ENCODE measurements around the gene ABAT. TPM values are rescaled to one million over a fixed set of nuclear protein-coding genes. Genes with fewer than 3 reads are reported as not detected.

Gene ABAT
- total and polyA plus RNA-seq, 4 donors: 88.3 to 286 (median 191) TPM

DNA sequence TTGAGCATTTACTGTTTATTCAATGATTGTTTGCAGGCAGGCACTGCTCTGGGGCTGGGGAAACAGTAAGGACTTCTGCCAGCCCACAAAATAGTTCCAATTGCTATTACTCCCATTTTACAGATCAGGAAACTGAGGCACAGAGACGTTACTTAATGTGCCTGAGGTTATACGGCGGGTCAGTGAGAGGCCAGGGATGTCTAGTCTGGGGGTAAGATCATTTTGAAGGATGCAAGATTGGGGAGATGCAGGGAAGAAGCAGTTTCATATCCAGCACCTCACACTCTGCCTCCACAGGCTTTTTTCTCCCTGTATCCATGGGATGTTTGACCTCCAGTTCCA is 46.5 kb downstream of the ABAT start:
- H3K27me3 ChIP-seq (ENCODE audit: control insufficient read depth, insufficient read depth, low read length): no peaks in the 10 kb centered on the region
- H3K9me3 ChIP-seq (ENCODE audit: control insufficient read depth, insufficient read depth, low read length): no peaks in the 10 kb centered on the region
- H3K36me3 ChIP-seq (ENCODE audit: control insufficient read depth, insufficient read depth, low read length): peaks cover 5% of the 10 kb centered on the region
- peak overlapping the region; percentile 19 for H3K4me3 ChIP-seq (ENCODE audit: low read depth, low read length)
- peaks cover 62% of the 10 kb centered on the region for H3K4me1 ChIP-seq (ENCODE audit: control insufficient read depth, insufficient read depth, low read length)
- DNase-seq (ENCODE audit: low read depth in 4 of 6, low spot score in 6 of 6): no peak
- peak overlapping the region; percentile 90 for H3K27ac ChIP-seq (ENCODE audit: low read depth, low read length)
- WGBS (ENCODE audit: insufficient coverage): no CpG with 5 or more reads among the region's 3 CpGs

DNA sequence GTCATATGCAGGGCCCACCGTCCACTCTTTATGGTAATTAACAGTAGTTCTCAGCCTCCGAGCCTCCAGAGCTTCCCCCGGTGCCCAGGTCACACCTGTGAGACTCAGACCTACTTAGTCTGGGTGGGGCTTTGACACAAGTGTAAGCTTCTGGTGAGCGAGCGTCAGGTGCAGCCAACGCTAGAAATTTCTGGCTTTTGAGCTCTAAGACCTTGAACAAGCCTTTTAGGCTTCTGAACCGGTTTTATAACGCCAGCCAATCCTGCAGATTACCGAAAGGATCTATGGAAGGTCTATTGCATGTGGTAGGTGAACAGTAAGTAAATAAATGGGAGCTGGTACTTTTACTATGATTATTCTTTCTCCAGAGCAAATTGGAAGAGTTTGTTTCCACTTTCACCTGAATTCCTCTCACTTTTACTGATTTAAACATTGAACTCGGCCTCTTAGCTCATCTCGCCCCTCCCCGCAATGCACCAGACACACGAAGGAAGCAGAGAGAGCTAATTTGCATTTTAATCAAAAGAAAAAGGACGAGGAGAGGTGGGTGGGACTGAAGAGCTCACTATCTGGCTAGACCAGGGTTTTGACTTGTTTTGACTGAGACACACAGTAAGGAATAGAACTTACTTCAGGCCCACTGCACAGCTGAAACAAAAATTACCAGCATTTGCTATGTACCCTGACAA is 47.1 kb downstream of the ABAT start:
- WGBS (ENCODE audit: insufficient coverage): 37% methylated on average over 13 of the region's 14 CpGs
- Histone ChIP-seq H3K36me3 (ENCODE audit: control insufficient read depth, insufficient read depth, low read length) (peaks cover 5% of the 10 kb centered on the region), H3K27me3 (ENCODE audit: control insufficient read depth, insufficient read depth, low read length) (no peaks in the 10 kb centered on the region), H3K4me1 (ENCODE audit: control insufficient read depth, insufficient read depth, low read length) (peaks cover 62% of the 10 kb centered on the region), H3K4me3 (ENCODE audit: low read depth, low read length) (peak overlapping the region; percentile 19), H3K27ac (ENCODE audit: low read depth, low read length) (peak overlapping the region; percentile 90), H3K9me3 (ENCODE audit: control insufficient read depth, insufficient read depth, low read length) (no peaks in the 10 kb centered on the region)
- peak in 2 of 6 donors; percentile 52 to 77 for DNase-seq (ENCODE audit: low read depth in 4 of 6, low spot score in 6 of 6)

DNA sequence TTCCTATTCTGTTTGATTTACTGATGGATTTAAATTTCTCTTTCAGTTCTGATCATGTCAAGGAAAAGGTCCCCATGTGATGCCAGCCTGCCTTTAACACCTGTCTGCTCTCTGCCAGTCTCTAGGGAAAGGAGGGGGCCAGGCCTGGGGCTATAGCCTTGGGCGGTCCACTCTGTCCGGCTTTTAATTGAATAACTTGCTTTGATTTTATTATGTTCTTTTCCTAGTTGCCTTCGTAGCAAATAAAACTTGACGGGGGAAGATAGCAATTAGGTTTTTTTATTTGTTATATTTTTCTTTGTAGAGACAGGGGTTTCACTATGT is 47.6 kb downstream of the ABAT start:
- Histone ChIP-seq H3K36me3 (ENCODE audit: control insufficient read depth, insufficient read depth, low read length) (peaks cover 5% of the 10 kb centered on the region), H3K9me3 (ENCODE audit: control insufficient read depth, insufficient read depth, low read length) (no peaks in the 10 kb centered on the region), H3K4me3 (ENCODE audit: low read depth, low read length) (peak overlapping the region; percentile 19), H3K4me1 (ENCODE audit: control insufficient read depth, insufficient read depth, low read length) (peaks cover 57% of the 10 kb centered on the region), H3K27ac (ENCODE audit: low read depth, low read length) (peak overlapping the region; percentile 90), H3K27me3 (ENCODE audit: control insufficient read depth, insufficient read depth, low read length) (no peaks in the 10 kb centered on the region)
- no peak for DNase-seq (ENCODE audit: low read depth in 4 of 6, low spot score in 6 of 6)
- WGBS (ENCODE audit: insufficient coverage): 50% methylated on average over 4 of the region's 4 CpGs

DNA sequence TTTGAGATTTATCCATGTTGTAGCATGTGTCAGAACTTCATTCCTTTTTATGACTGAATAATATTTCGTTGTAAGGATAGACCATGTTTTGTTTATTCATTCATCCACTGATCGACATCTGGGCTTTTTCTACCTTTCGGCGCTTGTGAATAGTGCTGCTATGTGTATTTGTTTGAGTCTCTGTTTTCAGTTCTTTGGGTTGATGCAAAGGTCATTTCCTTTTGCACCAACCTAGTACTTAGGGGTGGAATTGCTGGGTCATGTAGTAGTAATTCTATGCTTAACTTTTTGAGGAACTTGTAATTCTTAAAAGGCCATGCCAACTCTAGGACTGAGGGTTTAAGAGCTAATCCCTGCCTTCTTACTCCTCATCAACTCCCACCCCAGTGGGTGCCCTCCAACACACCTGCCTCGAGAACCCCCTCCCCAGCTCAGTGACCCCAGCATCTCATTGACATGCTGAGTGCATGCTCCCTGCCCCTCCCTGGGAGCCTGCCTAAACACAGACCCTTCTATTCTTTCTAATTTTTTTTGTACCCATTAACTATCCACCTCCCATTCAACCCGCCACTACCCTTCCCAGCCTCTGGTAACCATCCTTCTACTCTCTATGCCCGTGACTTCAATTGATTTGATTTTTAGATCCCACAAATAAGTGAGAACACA is 51.2 kb downstream of the ABAT start:
- Histone ChIP-seq H3K9me3 (ENCODE audit: control insufficient read depth, insufficient read depth, low read length) (no peaks in the 10 kb centered on the region), H3K27me3 (ENCODE audit: control insufficient read depth, insufficient read depth, low read length) (no peaks in the 10 kb centered on the region), H3K36me3 (ENCODE audit: control insufficient read depth, insufficient read depth, low read length) (peaks cover 11% of the 10 kb centered on the region), H3K4me3 (ENCODE audit: low read depth, low read length) (no peak overlapping the region), H3K27ac (ENCODE audit: low read depth, low read length) (no peak overlapping the region), H3K4me1 (ENCODE audit: control insufficient read depth, insufficient read depth, low read length) (peaks cover 55% of the 10 kb centered on the region)
- DNase-seq (ENCODE audit: low read depth in 4 of 6, low spot score in 6 of 6): no peak
- 57% methylated on average over 1 of the region's 7 CpGs for WGBS (ENCODE audit: insufficient coverage)

DNA sequence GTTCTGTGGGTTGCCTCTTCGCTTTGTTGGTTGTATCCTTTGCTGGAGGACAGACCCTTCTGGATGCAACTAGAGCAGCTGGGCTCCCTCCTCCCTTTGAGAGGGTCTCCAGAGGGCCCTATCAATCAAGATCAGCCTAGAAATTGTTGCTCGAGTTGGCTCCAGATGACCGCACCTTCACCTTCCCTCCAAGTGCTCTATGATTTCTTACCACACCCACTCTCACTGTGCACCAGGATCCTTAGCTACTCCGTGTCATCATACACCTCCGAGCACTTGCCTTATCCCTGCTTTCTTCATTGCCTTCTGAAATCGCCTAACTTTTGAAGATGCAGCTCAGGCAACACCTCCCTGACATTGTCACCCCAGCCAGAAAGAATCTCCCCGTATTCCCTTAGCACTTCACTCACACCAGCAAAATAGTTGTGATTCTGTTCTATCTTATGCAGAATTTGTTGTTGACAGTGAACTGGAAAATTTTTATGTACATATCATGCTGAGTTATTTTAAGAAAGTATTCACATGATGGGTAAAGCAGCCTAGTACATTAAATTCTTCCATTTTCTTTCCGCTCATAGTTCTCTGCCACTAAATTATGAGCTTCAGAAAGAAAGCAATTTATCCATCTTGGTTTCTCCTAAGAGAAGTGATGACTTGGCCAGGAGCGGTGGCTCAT is 52.9 kb downstream of the ABAT start:
- DNase-seq (ENCODE audit: low read depth in 4 of 6, low spot score in 6 of 6): no peak
- no peaks in the 10 kb centered on the region for H3K9me3 ChIP-seq (ENCODE audit: control insufficient read depth, insufficient read depth, low read length)
- peaks cover 39% of the 10 kb centered on the region for H3K4me1 ChIP-seq (ENCODE audit: control insufficient read depth, insufficient read depth, low read length)
- H3K4me3 ChIP-seq (ENCODE audit: low read depth, low read length): no peak overlapping the region
- H3K36me3 ChIP-seq (ENCODE audit: control insufficient read depth, insufficient read depth, low read length): peaks cover 13% of the 10 kb centered on the region
- no peak overlapping the region for H3K27ac ChIP-seq (ENCODE audit: low read depth, low read length)
- WGBS (ENCODE audit: insufficient coverage): 59% methylated on average over 6 of the region's 9 CpGs
- H3K27me3 ChIP-seq (ENCODE audit: control insufficient read depth, insufficient read depth, low read length): no peaks in the 10 kb centered on the region

DNA sequence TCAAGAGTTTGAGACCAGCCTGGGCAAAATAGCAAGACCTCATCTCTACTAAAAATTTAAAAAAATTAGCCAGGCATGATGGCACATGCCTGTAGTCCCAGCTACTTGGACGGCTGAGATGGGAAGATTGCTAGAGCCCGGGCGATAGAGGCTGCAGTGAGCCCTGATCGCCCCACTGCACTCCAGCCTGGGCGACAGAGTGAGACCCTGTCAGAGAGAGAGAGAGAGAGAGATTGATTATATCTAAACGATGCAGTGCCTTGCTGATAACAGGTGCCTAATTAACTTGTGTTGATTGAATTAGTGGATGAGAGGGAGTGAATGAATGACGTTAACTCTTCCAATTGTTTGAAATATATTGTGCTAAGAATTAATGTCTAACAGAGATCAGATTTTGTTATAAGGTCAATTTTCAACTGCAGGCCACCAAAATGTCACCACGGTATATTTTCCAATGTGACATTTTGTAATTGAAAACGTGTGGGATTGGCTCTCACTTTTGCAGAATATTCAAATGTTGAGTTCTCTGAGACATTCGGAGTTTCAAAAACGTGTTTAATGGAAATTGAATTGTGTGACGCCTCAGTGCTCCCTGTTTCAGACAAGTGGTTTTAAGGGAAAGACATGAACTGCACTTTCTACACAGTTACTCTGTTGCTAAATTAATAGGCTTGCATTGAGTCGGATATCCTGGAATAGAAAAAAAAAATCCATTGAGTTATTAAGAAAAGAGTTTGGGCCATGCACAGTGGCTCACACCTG is 53.6 kb downstream of the ABAT start:
- no peak overlapping the region for H3K27ac ChIP-seq (ENCODE audit: low read depth, low read length)
- 56% methylated on average over 4 of the region's 13 CpGs for WGBS (ENCODE audit: insufficient coverage)
- H3K4me1 ChIP-seq (ENCODE audit: control insufficient read depth, insufficient read depth, low read length): peaks cover 33% of the 10 kb centered on the region
- peaks cover 13% of the 10 kb centered on the region for H3K36me3 ChIP-seq (ENCODE audit: control insufficient read depth, insufficient read depth, low read length)
- no peak for DNase-seq (ENCODE audit: low read depth in 4 of 6, low spot score in 6 of 6)
- H3K4me3 ChIP-seq (ENCODE audit: low read depth, low read length): no peak overlapping the region
- no peaks in the 10 kb centered on the region for H3K9me3 ChIP-seq (ENCODE audit: control insufficient read depth, insufficient read depth, low read length)
- H3K27me3 ChIP-seq (ENCODE audit: control insufficient read depth, insufficient read depth, low read length): no peaks in the 10 kb centered on the region

DNA sequence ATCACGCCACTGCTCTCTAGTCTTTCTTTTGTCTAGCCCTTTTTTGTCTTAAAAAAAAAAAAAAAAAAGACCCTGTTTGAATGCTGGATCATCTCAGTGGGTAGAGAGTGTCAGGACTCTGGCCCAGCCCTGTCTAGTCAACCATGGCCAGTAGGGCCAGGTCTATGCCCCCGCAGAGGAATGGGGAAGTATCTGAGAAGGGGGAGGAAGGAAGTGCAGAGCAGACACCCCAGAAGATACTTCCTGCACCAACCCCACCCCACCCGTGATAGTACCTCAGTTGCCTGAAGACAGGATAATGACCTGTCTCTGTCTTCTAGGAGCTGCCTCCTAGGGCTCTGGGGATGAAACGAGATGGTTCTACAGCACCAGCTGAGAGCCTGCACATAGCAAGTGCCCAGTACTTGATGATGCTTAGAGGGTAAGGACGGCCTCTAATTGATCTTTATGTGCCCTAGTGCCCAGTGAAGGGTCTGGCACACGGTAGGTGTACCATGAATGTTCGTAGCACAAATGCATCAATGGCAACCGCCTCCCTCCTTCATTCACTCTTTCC is 55.4 kb downstream of the ABAT start:
- DNase-seq (ENCODE audit: low read depth in 4 of 6, low spot score in 6 of 6): no peak
- H3K27ac ChIP-seq (ENCODE audit: low read depth, low read length): no peak overlapping the region
- 42% methylated on average over 5 of the region's 8 CpGs for WGBS (ENCODE audit: insufficient coverage)
- H3K4me1 ChIP-seq (ENCODE audit: control insufficient read depth, insufficient read depth, low read length): peaks cover 29% of the 10 kb centered on the region
- no peak overlapping the region for H3K4me3 ChIP-seq (ENCODE audit: low read depth, low read length)
- H3K36me3 ChIP-seq (ENCODE audit: control insufficient read depth, insufficient read depth, low read length): peaks cover 14% of the 10 kb centered on the region
- H3K9me3 ChIP-seq (ENCODE audit: control insufficient read depth, insufficient read depth, low read length): no peaks in the 10 kb centered on the region
- no peaks in the 10 kb centered on the region for H3K27me3 ChIP-seq (ENCODE audit: control insufficient read depth, insufficient read depth, low read length)

DNA sequence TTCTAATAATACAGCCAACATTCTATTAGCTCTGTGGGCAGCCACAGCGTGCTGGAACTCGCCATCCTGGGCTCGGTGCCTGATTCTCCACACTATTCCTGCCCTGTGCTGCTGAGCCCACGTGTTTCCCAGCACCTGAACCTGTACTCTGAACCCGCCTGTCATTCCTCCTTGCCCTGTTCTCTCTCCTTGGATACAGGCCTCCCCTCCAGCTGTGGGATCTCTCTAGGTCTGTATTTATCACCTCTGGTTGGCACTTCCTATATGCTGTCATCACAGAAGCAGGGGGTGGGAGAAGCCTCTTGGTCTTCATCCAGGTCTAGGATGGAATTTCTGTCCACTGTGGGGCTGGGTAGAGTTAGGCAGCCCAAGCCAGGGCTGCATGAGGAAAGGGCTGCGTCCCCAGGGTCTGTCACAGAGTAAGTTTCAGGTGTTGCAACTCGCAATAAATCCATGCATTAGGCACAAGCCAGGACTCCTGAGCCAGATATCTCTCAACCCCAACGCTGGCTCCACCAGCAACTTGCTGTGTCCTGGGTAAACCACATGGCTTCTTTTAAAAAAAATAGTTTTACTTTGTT is 56.0 kb downstream of the ABAT start:
- Histone ChIP-seq H3K4me1 (ENCODE audit: control insufficient read depth, insufficient read depth, low read length) (peaks cover 29% of the 10 kb centered on the region), H3K27me3 (ENCODE audit: control insufficient read depth, insufficient read depth, low read length) (no peaks in the 10 kb centered on the region), H3K9me3 (ENCODE audit: control insufficient read depth, insufficient read depth, low read length) (no peaks in the 10 kb centered on the region), H3K4me3 (ENCODE audit: low read depth, low read length) (no peak overlapping the region), H3K27ac (ENCODE audit: low read depth, low read length) (no peak overlapping the region), H3K36me3 (ENCODE audit: control insufficient read depth, insufficient read depth, low read length) (peaks cover 17% of the 10 kb centered on the region)
- WGBS (ENCODE audit: insufficient coverage): 52% methylated on average over 7 of the region's 8 CpGs
- DNase-seq (ENCODE audit: low read depth in 4 of 6, low spot score in 6 of 6): no peak

DNA sequence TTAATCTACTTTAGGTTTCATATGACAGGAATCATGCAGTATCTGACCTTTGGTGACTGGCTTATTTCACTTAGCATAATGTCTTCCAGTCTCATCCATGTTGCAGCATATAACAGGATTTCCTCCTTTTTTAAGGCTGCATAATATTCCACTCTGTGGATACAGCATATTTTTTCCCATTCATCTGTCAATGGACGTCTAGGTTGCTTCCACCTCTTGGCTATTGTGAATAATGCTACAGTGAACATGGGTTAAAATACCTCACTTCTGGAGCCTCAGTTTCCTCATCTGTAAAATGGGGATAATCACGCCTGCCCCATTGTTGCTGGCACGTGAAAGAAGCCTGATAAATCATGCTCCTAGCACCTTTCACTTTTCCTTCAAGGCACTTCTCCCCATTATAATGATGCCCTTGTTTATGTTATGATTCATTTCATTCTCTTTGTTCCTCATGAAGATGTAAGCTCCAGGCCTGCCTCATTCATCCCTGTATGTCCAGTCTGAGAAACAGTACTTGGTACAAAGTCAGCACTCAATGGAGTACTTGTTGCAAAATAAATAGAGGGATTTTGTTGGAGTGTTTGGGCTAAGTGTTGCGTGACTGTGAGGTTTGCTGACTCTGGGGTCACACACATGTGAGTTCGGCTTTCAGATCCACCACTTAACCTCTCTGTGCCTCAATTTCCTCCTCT is 59.6 kb downstream of the ABAT start:
- Histone ChIP-seq H3K9me3 (ENCODE audit: control insufficient read depth, insufficient read depth, low read length) (no peaks in the 10 kb centered on the region), H3K4me1 (ENCODE audit: control insufficient read depth, insufficient read depth, low read length) (peaks cover 20% of the 10 kb centered on the region), H3K27ac (ENCODE audit: low read depth, low read length) (no peak overlapping the region), H3K27me3 (ENCODE audit: control insufficient read depth, insufficient read depth, low read length) (no peaks in the 10 kb centered on the region), H3K4me3 (ENCODE audit: low read depth, low read length) (no peak overlapping the region), H3K36me3 (ENCODE audit: control insufficient read depth, insufficient read depth, low read length) (peaks cover 35% of the 10 kb centered on the region)
- DNase-seq (ENCODE audit: low read depth in 4 of 6, low spot score in 6 of 6): no peak
- no CpG with 5 or more reads among the region's 5 CpGs for WGBS (ENCODE audit: insufficient coverage)

Measured in spinal cord (tissue), 10 donors.